HepG2 (cell line): ENCODE measurements around the gene DTYMK. TPM values are rescaled to one million over a fixed set of nuclear protein-coding genes. Genes with fewer than 3 reads are reported as not detected.
A peak's percentile ranks its signal among the peaks of the same experiment; 100 is the strongest.

Experiments used
- ATAC-seq: fragments of 200-7000 bp; cut with Tn5 transposase; 3 replicates; pipeline ENCODE4 v1.9.1; 2020; ENCODE audit warnings: mild to moderate bottlenecking, moderate library complexity
- BruUV-seq: library from RNA; stranded (reverse); fragments of 400-500 nt; replicated peaks from 2 replicates; lab custom pipeline; 2021; lab: Mats Ljungman, UMichigan
- CTCF ChIA-PET: fragments of 300-600 bp; formaldehyde crosslinking; extraction: SDS; loops from one replicate; lab custom pipeline; 2021; ENCODE audit warnings: low total read pairs, inconsistent platforms, low intra/inter-chr PET ratio; lab: Yijun Ruan, JAX
- POLR2A ChIA-PET: fragments of 350-600 bp; sonication (Branson Sonifier 250); formaldehyde crosslinking; loops from one replicate; lab custom pipeline; 2020; ENCODE audit warnings: antibody characterized with exemption, inconsistent platforms; lab: Yijun Ruan, JAX
- DNase-seq: peaks from one replicate; pipeline ENCODE4 v3.0.0-alpha.2; 2015; ENCODE audit warnings: low spot score
- FAIRE-seq: peaks from 3 replicates; lab custom pipeline; 2011; peaks lifted over from hg19 to GRCh38; lab: Jason Lieb, UNC
- H2AFZ ChIP-seq: one replicate; pipeline ENCODE4 v1.6.1; 2011; ENCODE audit warnings: low read length, inconsistent platforms
- H3K27ac ChIP-seq: fragments of 300-600 bp; 3 replicates; pipeline ENCODE4 v1.8.0; 2011; ENCODE audit warnings: mixed run types, mild to moderate bottlenecking, mixed read lengths, low read length, inconsistent platforms; ENCODE audit not compliant: insufficient read depth; ENCODE audit errors: extremely low read length
- H3K27me3 ChIP-seq, 2 experiments: fragments of 200-600 bp in 1 of 2; 2 replicates in 1 of 2; 3 replicates in 1 of 2; pipeline versions ENCODE4 v1.6.0 to v1.8.0; 2011; ENCODE audit warnings: low read length in 2 of 2, mild to moderate bottlenecking in 2 of 2, moderate library complexity in 2 of 2, inconsistent platforms in 1 of 2; ENCODE audit not compliant: insufficient read depth in 2 of 2, control insufficient read depth in 1 of 2
- H3K36me3 ChIP-seq, 2 experiments: fragments of 200-600 bp in 1 of 2; replicated peaks in 1 of 2; 2 replicates in 1 of 2; 3 replicates in 1 of 2; pipeline versions ENCODE4 v1.5.1 to v1.8.0; 2011; ENCODE audit warnings: low read length in 2 of 2, inconsistent platforms in 1 of 2; ENCODE audit not compliant: insufficient read depth in 2 of 2, control insufficient read depth in 1 of 2
- H3K4me1 ChIP-seq: 2 replicates; pipeline ENCODE4 v1.5.1; 2012; ENCODE audit warnings: low read length, inconsistent platforms; ENCODE audit not compliant: insufficient read depth
- H3K4me2 ChIP-seq: 2 replicates; pipeline ENCODE4 v1.6.0; 2011; ENCODE audit warnings: low read depth, low read length, inconsistent platforms
- H3K4me3 ChIP-seq, 3 experiments: fragments of 200-600 bp in 1 of 3; sonication (generic), shearing (Covaris generic) in 1 of 3; replicated peaks in 1 of 3; 2 replicates each; pipeline ENCODE4 v1.5.1; 2011 to 2016; ENCODE audit warnings: low read length in 3 of 3, inconsistent platforms in 2 of 3, low read depth in 2 of 3, mild to moderate bottlenecking in 2 of 3, control low read depth in 1 of 3, mixed read lengths in 1 of 3; ENCODE audit not compliant: insufficient read depth in 1 of 3
- H3K79me2 ChIP-seq: one replicate; pipeline ENCODE4 v1.6.1; 2011; ENCODE audit warnings: low read length, inconsistent platforms; ENCODE audit not compliant: insufficient read depth
- H3K9ac ChIP-seq: 2 replicates; pipeline ENCODE4 v1.6.0; 2011; ENCODE audit warnings: mild to moderate bottlenecking, low read depth, low read length, inconsistent platforms; ENCODE audit not compliant: insufficient read depth
- H3K9me3 ChIP-seq: 2 replicates; pipeline ENCODE4 v1.5.1; 2012; ENCODE audit warnings: mild to moderate bottlenecking, low read length
- H4K20me1 ChIP-seq: 2 replicates; pipeline ENCODE4 v1.6.0; 2011; ENCODE audit warnings: inconsistent platforms, mild to moderate bottlenecking, low read length, moderate library complexity; ENCODE audit not compliant: insufficient read depth
- CREB1 ChIP-seq, 2 experiments: fragments of 450-650 bp in 1 of 2; IDR thresholded peaks; 2 replicates each; pipeline ENCODE4 v1.6.1; 2016 to 2017; ENCODE audit warnings: control low read depth in 1 of 2, mild to moderate bottlenecking in 1 of 2, missing compliant biosample characterization in 1 of 2, missing genetic modification characterization in 1 of 2
- EED ChIP-seq: sonication (generic); formaldehyde crosslinking; IDR thresholded peaks from 2 replicates; pipeline ENCODE4 v1.5.0; 2020; ENCODE audit warnings: mild to moderate bottlenecking, missing genetic modification reagents
- ELF4 ChIP-seq: sonication (generic); formaldehyde crosslinking; IDR thresholded peaks from 2 replicates; pipeline ENCODE4 v1.5.0; 2020; ENCODE audit warnings: missing genetic modification reagents, mild to moderate bottlenecking, moderate library complexity, borderline replicate concordance
- HBP1 ChIP-seq: IDR thresholded peaks from 2 replicates; pipeline ENCODE4 v1.6.1; 2016; ENCODE audit warnings: low read depth, control low read depth
- HHEX ChIP-seq: IDR thresholded peaks from 2 replicates; pipeline ENCODE4 v1.6.1; 2016; ENCODE audit warnings: control low read depth
- POLR2A ChIP-seq, 2 experiments: IDR thresholded peaks; 2 replicates each; pipeline ENCODE4 v1.6.1; 2011; ENCODE audit warnings: low read depth in 2 of 2, low read length in 2 of 2, mild to moderate bottlenecking in 1 of 2, moderate library complexity in 1 of 2; ENCODE audit not compliant: insufficient read depth in 1 of 2
- RBM22 ChIP-seq: fragments of 200-400 bp; formaldehyde crosslinking; optimal IDR thresholded peaks from 2 replicates; pipeline ENCODE3; 2017; ENCODE audit warnings: mild to moderate bottlenecking, low read length, moderate library complexity
- THYN1 ChIP-seq: sonication (generic); formaldehyde crosslinking; IDR thresholded peaks from 2 replicates; pipeline ENCODE4 v1.8.1; 2023; ENCODE audit warnings: low read depth, mild to moderate bottlenecking, moderate library complexity, missing genetic modification reagents, borderline replicate concordance
- ZKSCAN5 ChIP-seq: sonication (generic); formaldehyde crosslinking; IDR thresholded peaks from 2 replicates; pipeline ENCODE4 v1.5.1; 2020; ENCODE audit warnings: mild to moderate bottlenecking, missing genetic modification reagents
- ZNF44 ChIP-seq: sonication (generic); formaldehyde crosslinking; IDR thresholded peaks from 2 replicates; pipeline ENCODE4 v1.5.1; 2020; ENCODE audit warnings: mild to moderate bottlenecking, missing genetic modification reagents
- ZNF598 ChIP-seq: sonication (generic); formaldehyde crosslinking; IDR thresholded peaks from 2 replicates; pipeline ENCODE4 v1.5.1; 2020; ENCODE audit warnings: mild to moderate bottlenecking, missing genetic modification reagents, borderline replicate concordance
- WGBS: methylation state at CpG from one replicate; pipeline ENCODE4 v1.1.6; 2017; ENCODE audit warnings: low lambda C conversion rate; 5-methylcytosine and 5-hydroxymethylcytosine counted together
- in situ Hi-C: cut with HindIII; loops from 2 replicates; pipeline ENCODE4 v1.10.0; 2017; ENCODE audit warnings: low pct_unique_long_range_greater_than_20kb; ENCODE audit not compliant: extremely low pct_ligation_motif_present
- intact Hi-C: fragments of 100-400 bp; cut with micrococcal nuclease; formaldehyde crosslinking; loops from one replicate; pipeline ENCODE4 v1.10.0; 2022; ENCODE audit not compliant: unreplicated experiment
- polyA plus RNA-seq, 8 experiments: library from polyadenylated mRNA; depleted of rRNA in 3 of 8; stranded (reverse) in 7 of 8; unstranded in 1 of 8; fragments of >200 nt; fragmentation: Illumina TruSeq in 4 of 8; extraction: Trizol in 4 of 8; gene quantifications; 2 replicates each; pipeline versions ENCODE4 v1.2.1 to v1.2.3, GENCODE V29; 2011 to 2016; ENCODE audit warnings: low read depth in 4 of 8, missing spikeins in 1 of 8, mixed read lengths in 1 of 8; ENCODE audit not compliant: insufficient read depth in 1 of 8
- total RNA-seq, 5 experiments: library from RNA; depleted of rRNA; stranded (reverse); fragments of >200 nt; fragmentation: Illumina TruSeq; extraction: Trizol; gene quantifications; 2 replicates each; pipeline ENCODE4 v1.2.3, GENCODE V29; 2016; ENCODE audit warnings: low read depth in 1 of 5
- TF ChIP-seq, protein P1 (sequence below): sonication (generic); formaldehyde crosslinking; IDR thresholded peaks from 2 replicates; pipeline ENCODE4 v1.4.0; 2020; ENCODE audit warnings: missing genetic modification reagents
- TF ChIP-seq, protein P2 (sequence below): sonication (generic); formaldehyde crosslinking; IDR thresholded peaks from 2 replicates; pipeline ENCODE4 v1.5.0; 2020; ENCODE audit warnings: mild to moderate bottlenecking, missing genetic modification reagents

Gene DTYMK
- total and polyA plus RNA-seq, 2 of the 13 experiments (the other 11 are each of a cell fraction or from before 2014, with no cell fraction given), result 57.5 to 134 TPM

DNA sequence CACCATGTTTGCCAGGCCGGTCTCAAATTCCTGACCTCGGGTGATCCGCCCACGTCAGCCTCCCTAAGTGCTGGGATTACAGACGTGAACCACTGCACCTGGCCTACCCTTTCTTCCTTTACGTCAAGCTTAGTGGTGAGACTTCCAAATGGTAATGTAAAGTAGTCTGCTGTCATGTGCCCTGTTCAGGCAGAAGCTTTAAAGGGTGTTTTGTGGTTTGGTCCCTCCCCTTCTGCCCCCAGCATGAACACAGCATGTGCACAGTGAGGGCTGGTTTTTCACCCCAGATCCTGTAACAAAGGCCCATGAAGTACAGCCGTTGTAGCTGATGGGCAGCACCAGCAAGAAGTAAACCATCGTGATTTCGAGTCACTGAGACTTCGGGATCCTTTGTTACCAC is 2.7 kb upstream of the DTYMK start:
- POLR2A ChIA-PET, result interaction anchor here (1.4 to 8.6 kb wide), 2 partner anchors 11 to 182 kb away, joined by 3 to 234 read pairs; partner anchors contain the start of gene ING5
- DNase-seq (no peak), ATAC-seq (no peak), FAIRE-seq (no peak)
- peaks cover 28% of the 10 kb centered on the region for H3K4me1 ChIP-seq
- WGBS, result 93% methylated on average over 10 of the region's 10 CpGs
- no peak overlapping the region for H3K9ac ChIP-seq
- intact Hi-C loops, result loop anchor here (5.0 kb wide), 1 partner anchor 42 kb away; no protein-coding TSS in a partner anchor
- H3K9me3 ChIP-seq, result no peaks in the 10 kb centered on the region
- BruUV-seq, result no TSS peak
- no peaks in the 10 kb centered on the region for H4K20me1 ChIP-seq
- CTCF ChIA-PET, result no interaction called here
- no peak overlapping the region for H2AFZ ChIP-seq
- H3K4me2 ChIP-seq, result peak overlapping the region; percentile 25; the same call in 1 of the 2 replicates
- peaks cover 12 to 30% of the 10 kb centered on the region in 2 experiments for H3K36me3 ChIP-seq
- TF ChIP-seq HHEX (peak; percentile 28; the same call in 1 of the 2 replicates), ZNF44 (CRISPR knock-in tag) (no peak), POLR2A (IDR thresholded peaks at IDR 0.05; ENCODE audit: insufficient read depth in 1 of 2, low read depth in 2 of 2, low read length in 2 of 2) (peak in 1 of 2 experiments; percentile 48; a peak in 2 of 4 replicates), RBM22 (peak; percentile 38)
- peaks cover 33% of the 10 kb centered on the region for H3K79me2 ChIP-seq
- H3K27ac ChIP-seq, result no peak overlapping the region
- no peak overlapping the region for H3K4me3 ChIP-seq
- in situ Hi-C loops, result no loop called here
- H3K27me3 ChIP-seq, result no peaks in the 10 kb centered on the region; a peak in 1 of 5 replicates

- in situ Hi-C loops, result no loop called here
- peaks cover 28% of the 10 kb centered on the region for H3K4me1 ChIP-seq
- H4K20me1 ChIP-seq, result no peaks in the 10 kb centered on the region
- H2AFZ ChIP-seq, result no peak overlapping the region
- peak overlapping the region; percentile 95 for H3K27ac ChIP-seq
- no TSS peak for BruUV-seq
- ATAC-seq, result no peak
- H3K36me3 ChIP-seq, result peaks cover 18 to 44% of the 10 kb centered on the region in 2 experiments
- no peaks in the 10 kb centered on the region for H3K9me3 ChIP-seq
- peak overlapping the region; percentile 81 for H3K4me2 ChIP-seq
- CTCF ChIA-PET, result no interaction called here
- peaks cover 36% of the 10 kb centered on the region for H3K79me2 ChIP-seq
- peak overlapping the region; percentile 92 to 96 (median 94) for H3K4me3 ChIP-seq
- peak overlapping the region; percentile 97 for H3K9ac ChIP-seq
- FAIRE-seq, result no peak
- DNase-seq, result no peak
- intact Hi-C loops, result loop anchor here (1.0 to 5.0 kb wide), 3 partner anchors 15 to 76 kb away; no protein-coding TSS in a partner anchor
- WGBS, result 9% methylated on average over 4 of the region's 37 CpGs
- POLR2A ChIA-PET, result interaction anchor here (0.7 to 8.6 kb wide), 33 partner anchors 9 to 810 kb away, joined by 3 to 234 read pairs (median 4); partner anchors contain the start of genes ATG4B, D2HGDH, ING5 and NEU4
- no peaks in the 10 kb centered on the region; a peak in 1 of 5 replicates for H3K27me3 ChIP-seq
- TF ChIP-seq, protein P1, sequence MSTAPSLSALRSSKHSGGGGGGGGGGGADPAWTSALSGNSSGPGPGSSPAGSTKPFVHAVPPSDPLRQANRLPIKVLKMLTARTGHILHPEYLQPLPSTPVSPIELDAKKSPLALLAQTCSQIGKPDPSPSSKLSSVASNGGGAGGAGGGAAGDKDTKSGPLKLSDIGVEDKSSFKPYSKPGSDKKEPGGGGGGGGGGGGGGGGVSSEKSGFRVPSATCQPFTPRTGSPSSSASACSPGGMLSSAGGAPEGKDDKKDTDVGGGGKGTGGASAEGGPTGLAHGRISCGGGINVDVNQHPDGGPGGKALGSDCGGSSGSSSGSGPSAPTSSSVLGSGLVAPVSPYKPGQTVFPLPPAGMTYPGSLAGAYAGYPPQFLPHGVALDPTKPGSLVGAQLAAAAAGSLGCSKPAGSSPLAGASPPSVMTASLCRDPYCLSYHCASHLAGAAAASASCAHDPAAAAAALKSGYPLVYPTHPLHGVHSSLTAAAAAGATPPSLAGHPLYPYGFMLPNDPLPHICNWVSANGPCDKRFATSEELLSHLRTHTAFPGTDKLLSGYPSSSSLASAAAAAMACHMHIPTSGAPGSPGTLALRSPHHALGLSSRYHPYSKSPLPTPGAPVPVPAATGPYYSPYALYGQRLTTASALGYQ, result no peak
- TF ChIP-seq CREB1 (IDR thresholded peaks at IDR 0.05), result no peak
- no peak for TF ChIP-seq CREB1 (CRISPR knock-in tag; IDR thresholded peaks at IDR 0.05)
- TF ChIP-seq THYN1 (CRISPR knock-in tag), result peak; percentile 87; the same call in 1 of the 2 replicates
- no peak for TF ChIP-seq ZKSCAN5 (CRISPR knock-in tag)
- TF ChIP-seq, protein P2, sequence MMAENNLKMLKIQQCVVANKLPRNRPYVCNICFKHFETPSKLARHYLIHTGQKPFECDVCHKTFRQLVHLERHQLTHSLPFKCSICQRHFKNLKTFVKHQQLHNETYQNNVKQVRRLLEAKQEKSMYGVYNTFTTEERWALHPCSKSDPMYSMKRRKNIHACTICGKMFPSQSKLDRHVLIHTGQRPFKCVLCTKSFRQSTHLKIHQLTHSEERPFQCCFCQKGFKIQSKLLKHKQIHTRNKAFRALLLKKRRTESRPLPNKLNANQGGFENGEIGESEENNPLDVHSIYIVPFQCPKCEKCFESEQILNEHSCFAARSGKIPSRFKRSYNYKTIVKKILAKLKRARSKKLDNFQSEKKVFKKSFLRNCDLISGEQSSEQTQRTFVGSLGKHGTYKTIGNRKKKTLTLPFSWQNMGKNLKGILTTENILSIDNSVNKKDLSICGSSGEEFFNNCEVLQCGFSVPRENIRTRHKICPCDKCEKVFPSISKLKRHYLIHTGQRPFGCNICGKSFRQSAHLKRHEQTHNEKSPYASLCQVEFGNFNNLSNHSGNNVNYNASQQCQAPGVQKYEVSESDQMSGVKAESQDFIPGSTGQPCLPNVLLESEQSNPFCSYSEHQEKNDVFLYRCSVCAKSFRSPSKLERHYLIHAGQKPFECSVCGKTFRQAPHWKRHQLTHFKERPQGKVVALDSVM (CRISPR knock-in tag), result peak; percentile 93
- TF ChIP-seq ELF4 (CRISPR knock-in tag), result 0 out of 2 replicates have a peak, but pooled peaks have one; percentile 47
- 0 out of 2 replicates have a peak, but pooled peaks have one; percentile 25 for TF ChIP-seq EED
- TF ChIP-seq ZNF598 (CRISPR knock-in tag), result peak; percentile 15; the same call in 1 of the 2 replicates
- no peak for TF ChIP-seq HBP1 (CRISPR knock-in tag)
Measured at GRCh38 chr2:241686324-241686649, 328 bp downstream of the DTYMK start.
